IMR-90 (cell line): ENCODE results near the gene TRIP6. TPM values are rescaled to one million over a fixed set of nuclear protein-coding genes. Genes with fewer than 3 reads are reported as not detected.

Source experiments
- ATAC-seq: fragments of 200-7000 bp; cut with Tn5 transposase; 2 replicates; pipeline ENCODE4 v1.9.1; 2020; ENCODE audit warnings: low read depth, mild to moderate bottlenecking, moderate library complexity
- BruUV-seq: library from RNA; stranded (reverse); fragments of 400-500 nt; replicated peaks from 2 replicates; lab custom pipeline; 2021; lab: Mats Ljungman, UMichigan
- CTCF ChIA-PET: fragments of 300-600 bp; formaldehyde crosslinking; extraction: SDS; loops from one replicate; lab custom pipeline; 2021; ENCODE audit warnings: antibody characterized with exemption; lab: Yijun Ruan, JAX
- POLR2A ChIA-PET: fragments of 300-600 bp; sonication (Branson Sonifier 250); formaldehyde crosslinking; loops from one replicate; lab custom pipeline; 2022; ENCODE audit warnings: antibody characterized with exemption; ENCODE audit not compliant: unreplicated experiment; lab: Charles Lee
- DNase-seq: peaks from one replicate; pipeline ENCODE4 v3.0.0; 2013
- H2AFZ ChIP-seq: replicated peaks from 2 replicates; pipeline ENCODE3; 2013; ENCODE audit warnings: low read length, mild to moderate bottlenecking; ENCODE audit not compliant: poor library complexity
- H2AK5ac ChIP-seq: 2 replicates; pipeline ENCODE4 v1.6.1; 2013; ENCODE audit warnings: low read depth, low read length, inconsistent platforms
- H2AK9ac ChIP-seq: replicated peaks from 2 replicates; pipeline ENCODE3; 2013; ENCODE audit warnings: mild to moderate bottlenecking, low read depth, low read length, moderate library complexity; ENCODE audit not compliant: poor library complexity
- H2BK120ac ChIP-seq: 2 replicates; pipeline ENCODE4 v1.6.1; 2013; ENCODE audit warnings: low read depth, low read length, inconsistent platforms
- H2BK15ac ChIP-seq: 3 replicates; pipeline ENCODE4 v1.6.1; 2013; ENCODE audit warnings: low read depth, low read length, inconsistent platforms
- H2BK20ac ChIP-seq: 2 replicates; pipeline ENCODE4 v1.6.1; 2013; ENCODE audit warnings: low read depth, mild to moderate bottlenecking, inconsistent platforms, low read length, moderate library complexity
- H2BK5ac ChIP-seq: 2 replicates; pipeline ENCODE4 v1.6.1; 2013; ENCODE audit warnings: mild to moderate bottlenecking, low read depth, low read length, inconsistent platforms; ENCODE audit not compliant: poor library complexity, severe bottlenecking
- H3K14ac ChIP-seq: replicated peaks from 2 replicates; pipeline ENCODE4 v1.6.1; 2013; ENCODE audit warnings: low read depth, low read length, inconsistent platforms
- H3K18ac ChIP-seq: 2 replicates; pipeline ENCODE4 v1.6.1; 2013; ENCODE audit warnings: low read depth, low read length, control low read depth
- H3K23ac ChIP-seq: 2 replicates; pipeline ENCODE4 v1.6.1; 2013; ENCODE audit warnings: low read depth, low read length, inconsistent platforms
- H3K27ac ChIP-seq: 2 replicates; pipeline ENCODE4 v1.5.1; 2013; ENCODE audit warnings: mild to moderate bottlenecking, control low read depth, low read length; ENCODE audit not compliant: insufficient read depth
- H3K27me3 ChIP-seq: 2 replicates; pipeline ENCODE4 v1.6.1; 2013; ENCODE audit warnings: low read length; ENCODE audit not compliant: control insufficient read depth, insufficient read depth
- H3K36me3 ChIP-seq: 2 replicates; pipeline ENCODE4 v1.6.1; 2013; ENCODE audit warnings: low read length, mixed read lengths; ENCODE audit not compliant: control insufficient read depth, insufficient read depth
- H3K4ac ChIP-seq: 2 replicates; pipeline ENCODE4 v1.6.1; 2013; ENCODE audit warnings: low read depth, low read length, inconsistent platforms
- H3K4me1 ChIP-seq: 2 replicates; pipeline ENCODE4 v1.6.1; 2013; ENCODE audit warnings: low read length, mixed read lengths; ENCODE audit not compliant: control insufficient read depth, insufficient read depth
- H3K4me2 ChIP-seq: 2 replicates; pipeline ENCODE4 v1.6.1; 2013; ENCODE audit warnings: low read depth, mild to moderate bottlenecking, control low read depth, low read length, moderate library complexity
- H3K4me3 ChIP-seq: 2 replicates; pipeline ENCODE4 v1.5.1; 2013; ENCODE audit warnings: low read depth, mild to moderate bottlenecking, control low read depth, low read length, moderate library complexity; ENCODE audit not compliant: insufficient read depth
- H3K56ac ChIP-seq: 2 replicates; pipeline ENCODE4 v1.6.1; 2013; ENCODE audit warnings: low read length, inconsistent platforms; ENCODE audit not compliant: insufficient read depth; ENCODE audit errors: extremely low read depth
- H3K79me1 ChIP-seq, 2 experiments: 2 replicates each; pipeline ENCODE4 v1.6.1; 2013; ENCODE audit warnings: low read length in 2 of 2, inconsistent platforms in 1 of 2, low read depth in 1 of 2
- H3K9ac ChIP-seq: 2 replicates; pipeline ENCODE4 v1.6.1; 2013; ENCODE audit warnings: low read depth, low read length, control low read depth
- H3K9me1 ChIP-seq: 2 replicates; pipeline ENCODE4 v1.6.1; 2013; ENCODE audit warnings: low read length, inconsistent platforms; ENCODE audit not compliant: insufficient read depth
- H3K9me3 ChIP-seq: 2 replicates; pipeline ENCODE4 v1.6.1; 2013; ENCODE audit warnings: low read length; ENCODE audit not compliant: control insufficient read depth, insufficient read depth
- H4K20me1 ChIP-seq: 2 replicates; pipeline ENCODE4 v1.6.1; 2013; ENCODE audit warnings: low read length, inconsistent platforms; ENCODE audit not compliant: insufficient read depth
- H4K5ac ChIP-seq: 2 replicates; pipeline ENCODE4 v1.6.1; 2013; ENCODE audit warnings: mild to moderate bottlenecking, low read depth, low read length, control low read depth
- H4K8ac ChIP-seq, 2 experiments: 2 replicates each; pipeline ENCODE4 v1.6.1; 2013; ENCODE audit warnings: low read depth in 2 of 2, low read length in 2 of 2, control low read depth in 1 of 2, inconsistent platforms in 1 of 2
- H4K91ac ChIP-seq: 2 replicates; pipeline ENCODE4 v1.6.1; 2013; ENCODE audit warnings: low read depth, low read length, inconsistent platforms; ENCODE audit not compliant: insufficient read depth
- BHLHE40 ChIP-seq: fragments of 150-350 bp; IDR thresholded peaks from 2 replicates; pipeline ENCODE4 v1.6.1; 2016; ENCODE audit warnings: mild to moderate bottlenecking, low read depth, low read length
- CEBPB ChIP-seq: IDR thresholded peaks from 2 replicates; pipeline ENCODE4 v1.6.1; 2012; ENCODE audit warnings: low read depth, low read length, improper control_type of control experiment
- CHD1 ChIP-seq: IDR thresholded peaks from 2 replicates; pipeline ENCODE4 v1.6.1; 2012; ENCODE audit warnings: low read depth, low read length, improper control_type of control experiment
- FOS ChIP-seq: fragments of 150-350 bp; IDR thresholded peaks from 2 replicates; pipeline ENCODE4 v1.6.1; 2016; ENCODE audit warnings: low read depth, low read length
- MAFK ChIP-seq: IDR thresholded peaks from 2 replicates; pipeline ENCODE4 v1.6.1; 2012; ENCODE audit warnings: low read depth, low read length, improper control_type of control experiment
- MAZ ChIP-seq: IDR thresholded peaks from 2 replicates; pipeline ENCODE4 v1.6.1; 2012; ENCODE audit warnings: low read depth, mild to moderate bottlenecking, low read length, improper control_type of control experiment, moderate library complexity, borderline replicate concordance
- MXI1 ChIP-seq: IDR thresholded peaks from 2 replicates; pipeline ENCODE4 v1.6.1; 2012; ENCODE audit warnings: low read depth, mild to moderate bottlenecking, low read length, moderate library complexity, borderline replicate concordance
- NFE2L2 ChIP-seq: fragments of 150-350 bp; IDR thresholded peaks from 2 replicates; pipeline ENCODE4 v1.6.1; 2016; ENCODE audit warnings: low read depth, mild to moderate bottlenecking, low read length
- POLR2A ChIP-seq: IDR thresholded peaks from 2 replicates; pipeline ENCODE4 v1.6.1; 2012; ENCODE audit warnings: mild to moderate bottlenecking, low read depth, low read length
- RAD21 ChIP-seq: IDR thresholded peaks from 2 replicates; pipeline ENCODE4 v1.6.1; 2012; ENCODE audit warnings: low read length, improper control_type of control experiment
- RCOR1 ChIP-seq: IDR thresholded peaks from 2 replicates; pipeline ENCODE4 v1.6.1; 2012; ENCODE audit warnings: mild to moderate bottlenecking, low read length, improper control_type of control experiment; ENCODE audit not compliant: insufficient replicate concordance
- SMC3 ChIP-seq: fragments of 150-350 bp; IDR thresholded peaks from 2 replicates; pipeline ENCODE4 v1.6.1; 2016; ENCODE audit warnings: low read depth, mild to moderate bottlenecking, antibody characterized with exemption, low read length, moderate library complexity
- WGBS, 2 experiments: methylation state at CpG; one replicate each; pipeline versions ENCODE4 v1.1.5 to v1.1.7; 2013; ENCODE audit warnings: missing lambda C conversion rate in 2 of 2; ENCODE audit not compliant: insufficient read length in 1 of 2; ENCODE audit errors: extremely low coverage in 2 of 2; 5-methylcytosine and 5-hydroxymethylcytosine counted together
- dilution Hi-C: fragments of 300-500 bp; cut with HindIII; formaldehyde crosslinking; loops from one replicate; pipeline ENCODE4 v1.14.3; 2018; ENCODE audit warnings: low sequenced_read_pairs; ENCODE audit not compliant: unreplicated experiment
- in situ Hi-C: fragments of 300-500 bp; cut with MboI; formaldehyde crosslinking; loops from 3 replicates; pipeline ENCODE4 v1.14.3; 2019; ENCODE audit warnings: low sequenced_read_pairs, inconsistent platforms, mixed read lengths
- intact Hi-C: fragments of 100-400 bp; cut with micrococcal nuclease; formaldehyde crosslinking; loops from 2 replicates; pipeline ENCODE4 v1.10.0; 2022
- polyA plus RNA-seq, 3 experiments: library from polyadenylated mRNA; depleted of rRNA; stranded (reverse); fragments of >200 nt; gene quantifications; 2 replicates each; pipeline ENCODE4 v1.2.3, GENCODE V29; 2012; ENCODE audit warnings: low replicate concordance in 1 of 3
- total RNA-seq: library from RNA; depleted of rRNA; stranded (reverse); fragments of >200 nt; gene quantifications from 2 replicates; pipeline ENCODE4 v1.2.3, GENCODE V29; 2012
- TF ChIP-seq, protein P1 (sequence below): fragments of 150-350 bp; IDR thresholded peaks from 2 replicates; pipeline ENCODE4 v1.6.1; 2016; ENCODE audit warnings: low read depth, mild to moderate bottlenecking, low read length, moderate library complexity, borderline replicate concordance
- TF ChIP-seq, protein P2 (sequence below): fragments of 150-350 bp; IDR thresholded peaks from 2 replicates; pipeline ENCODE4 v1.6.1; 2017; ENCODE audit warnings: mild to moderate bottlenecking, antibody characterized with exemption, low read length, low read depth
- TF ChIP-seq, protein P3 (sequence below): conservative IDR thresholded peaks from 2 replicates; pipeline ENCODE4 v1.5.1; 2012; ENCODE audit warnings: mild to moderate bottlenecking, low read depth, low read length, improper control_type of control experiment

Gene TRIP6
- total and polyA plus RNA-seq, 2 of the 4 experiments (the other 2 are of a cell fraction): 36.4 to 72.3 TPM

DNA sequence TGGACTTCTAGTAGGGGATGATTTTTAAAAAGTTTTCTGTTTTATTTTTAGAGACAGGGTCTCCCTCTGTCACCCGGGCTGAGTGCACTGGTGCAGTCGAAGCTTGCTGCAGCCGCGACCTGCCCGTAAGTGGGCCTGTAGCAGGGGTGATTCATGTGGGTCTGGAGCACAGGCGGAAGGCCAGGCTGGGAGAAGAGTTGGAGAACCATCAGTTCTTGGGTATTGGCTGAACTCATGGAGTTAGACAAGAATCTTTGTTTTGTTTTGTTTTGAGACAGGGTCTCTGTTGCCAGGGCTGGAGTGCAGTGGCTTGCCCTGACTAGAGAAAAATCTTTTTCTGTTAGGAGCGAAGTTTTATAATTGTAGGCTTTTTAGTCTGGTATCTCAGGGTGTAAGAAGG lies 13.5 kb downstream of the TRIP6 start:
- ChIA-PET POLR2A (interaction anchor here (0.6 kb wide), 1 partner anchor 10 kb away, joined by 4 read pairs; no protein-coding TSS in a partner anchor), CTCF (no interaction called here)
- Histone ChIP-seq H2BK20ac (no peak overlapping the region), H3K14ac (no peak overlapping the region), H2AK9ac (peak overlapping the region; percentile 3), H4K8ac (no peak overlapping the region), H3K27ac (no peak overlapping the region), H3K4ac (no peak overlapping the region), H4K91ac (no peak overlapping the region), H3K4me3 (no peak overlapping the region), H3K79me1 (peaks cover 28 to 66% of the 10 kb centered on the region in 2 experiments), H2AK5ac (no peak overlapping the region), H2BK5ac (no peak overlapping the region), H3K36me3 (peaks cover 65% of the 10 kb centered on the region), H3K9me3 (no peaks in the 10 kb centered on the region), H3K9me1 (no peaks in the 10 kb centered on the region; the same call in 1 of the 2 replicates), H3K9ac (no peak overlapping the region), H3K18ac (no peak overlapping the region), H4K20me1 (peaks cover 53% of the 10 kb centered on the region), H2BK120ac (no peak overlapping the region), H3K23ac (no peak overlapping the region), H4K5ac (no peak overlapping the region), H3K27me3 (no peaks in the 10 kb centered on the region), H2BK15ac (no peak overlapping the region), H2AFZ (no peak overlapping the region), H3K4me1 (peaks cover 5% of the 10 kb centered on the region), H3K56ac (no peak overlapping the region), H3K4me2 (no peak overlapping the region)
- BruUV-seq: no TSS peak
- DNase-seq (no peak), ATAC-seq (no peak)
- in situ Hi-C loops (no loop called here), dilution Hi-C loops (no loop called here), intact Hi-C loops (no loop called here)
- TF ChIP-seq RAD21: no peak
- TF ChIP-seq MAFK: no peak
- TF ChIP-seq MAZ: no peak
- TF ChIP-seq, protein P1, sequence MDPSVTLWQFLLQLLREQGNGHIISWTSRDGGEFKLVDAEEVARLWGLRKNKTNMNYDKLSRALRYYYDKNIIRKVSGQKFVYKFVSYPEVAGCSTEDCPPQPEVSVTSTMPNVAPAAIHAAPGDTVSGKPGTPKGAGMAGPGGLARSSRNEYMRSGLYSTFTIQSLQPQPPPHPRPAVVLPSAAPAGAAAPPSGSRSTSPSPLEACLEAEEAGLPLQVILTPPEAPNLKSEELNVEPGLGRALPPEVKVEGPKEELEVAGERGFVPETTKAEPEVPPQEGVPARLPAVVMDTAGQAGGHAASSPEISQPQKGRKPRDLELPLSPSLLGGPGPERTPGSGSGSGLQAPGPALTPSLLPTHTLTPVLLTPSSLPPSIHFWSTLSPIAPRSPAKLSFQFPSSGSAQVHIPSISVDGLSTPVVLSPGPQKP: no peak
- no peak for TF ChIP-seq CEBPB
- no peak for TF ChIP-seq CHD1
- TF ChIP-seq, protein P2, sequence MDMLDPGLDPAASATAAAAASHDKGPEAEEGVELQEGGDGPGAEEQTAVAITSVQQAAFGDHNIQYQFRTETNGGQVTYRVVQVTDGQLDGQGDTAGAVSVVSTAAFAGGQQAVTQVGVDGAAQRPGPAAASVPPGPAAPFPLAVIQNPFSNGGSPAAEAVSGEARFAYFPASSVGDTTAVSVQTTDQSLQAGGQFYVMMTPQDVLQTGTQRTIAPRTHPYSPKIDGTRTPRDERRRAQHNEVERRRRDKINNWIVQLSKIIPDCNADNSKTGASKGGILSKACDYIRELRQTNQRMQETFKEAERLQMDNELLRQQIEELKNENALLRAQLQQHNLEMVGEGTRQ: no peak
- no peak for TF ChIP-seq RCOR1
- TF ChIP-seq POLR2A: no peak
- TF ChIP-seq MXI1: no peak
- TF ChIP-seq SMC3: no peak
- TF ChIP-seq NFE2L2: no peak
- no peak for TF ChIP-seq BHLHE40
- TF ChIP-seq FOS: no peak
- TF ChIP-seq, protein P3, sequence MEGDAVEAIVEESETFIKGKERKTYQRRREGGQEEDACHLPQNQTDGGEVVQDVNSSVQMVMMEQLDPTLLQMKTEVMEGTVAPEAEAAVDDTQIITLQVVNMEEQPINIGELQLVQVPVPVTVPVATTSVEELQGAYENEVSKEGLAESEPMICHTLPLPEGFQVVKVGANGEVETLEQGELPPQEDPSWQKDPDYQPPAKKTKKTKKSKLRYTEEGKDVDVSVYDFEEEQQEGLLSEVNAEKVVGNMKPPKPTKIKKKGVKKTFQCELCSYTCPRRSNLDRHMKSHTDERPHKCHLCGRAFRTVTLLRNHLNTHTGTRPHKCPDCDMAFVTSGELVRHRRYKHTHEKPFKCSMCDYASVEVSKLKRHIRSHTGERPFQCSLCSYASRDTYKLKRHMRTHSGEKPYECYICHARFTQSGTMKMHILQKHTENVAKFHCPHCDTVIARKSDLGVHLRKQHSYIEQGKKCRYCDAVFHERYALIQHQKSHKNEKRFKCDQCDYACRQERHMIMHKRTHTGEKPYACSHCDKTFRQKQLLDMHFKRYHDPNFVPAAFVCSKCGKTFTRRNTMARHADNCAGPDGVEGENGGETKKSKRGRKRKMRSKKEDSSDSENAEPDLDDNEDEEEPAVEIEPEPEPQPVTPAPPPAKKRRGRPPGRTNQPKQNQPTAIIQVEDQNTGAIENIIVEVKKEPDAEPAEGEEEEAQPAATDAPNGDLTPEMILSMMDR: no peak
- 100% methylated on average over 3 of the region's 7 CpGs; no CpG with 5 or more reads in 1 of the 2 experiments for WGBS, 2 experiments
